GM19452 (cell line): Measurements from ENCODE around the gene ACAT2.
"Not testable (repeated sequence)": the region's sequence is repeated elsewhere in the genome, so short reads cannot be mapped to it uniquely, and the experiment has no call there.

Experiments
- ATAC-seq: cut with Tn5 transposase; IDR thresholded peaks from one replicate; pipeline ENCODE4 v1.9.1; 2021; ENCODE audit not compliant: unreplicated experiment

The ACAT2 gene

GRCh38 chr6:159807150-159807858 is 45.5 kb downstream of the ACAT2 start:
- ATAC-seq: no peak

- ATAC-seq: no peak
Measured at GRCh38 chr6:159808647-159809046, 46.8 kb downstream of the ACAT2 start.

- peak; percentile 73 for ATAC-seq
Measured at GRCh38 chr6:159809149-159809548, 47.3 kb downstream of the ACAT2 start.

DNA sequence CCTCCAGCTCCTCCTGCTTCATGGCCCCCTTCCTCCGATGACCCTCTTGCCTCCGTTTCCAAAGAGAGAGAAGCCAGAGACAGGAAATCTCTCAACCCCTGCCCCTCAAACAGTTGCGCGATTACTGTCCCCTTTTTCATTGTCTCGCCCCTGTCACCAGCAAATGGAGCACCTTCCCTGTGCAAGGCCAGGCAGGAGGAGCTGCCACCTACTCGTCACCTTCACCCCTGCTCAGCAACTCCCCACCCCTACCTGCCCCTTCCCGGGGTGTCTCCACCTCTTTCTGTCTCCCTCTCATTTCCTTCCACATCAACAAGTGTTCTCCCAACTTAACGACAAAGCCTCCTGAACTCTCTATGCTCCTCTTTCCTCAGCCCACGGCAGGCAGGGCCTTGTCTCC is 51.9 kb downstream of the ACAT2 start:
- ATAC-seq: no peak

- no peak for ATAC-seq
Measured at GRCh38 chr6:159815410-159815809, 53.6 kb downstream of the ACAT2 start.

- not testable (repeated sequence) for ATAC-seq
Measured at GRCh38 chr6:159816775-159817174, 54.9 kb downstream of the ACAT2 start.

DNA sequence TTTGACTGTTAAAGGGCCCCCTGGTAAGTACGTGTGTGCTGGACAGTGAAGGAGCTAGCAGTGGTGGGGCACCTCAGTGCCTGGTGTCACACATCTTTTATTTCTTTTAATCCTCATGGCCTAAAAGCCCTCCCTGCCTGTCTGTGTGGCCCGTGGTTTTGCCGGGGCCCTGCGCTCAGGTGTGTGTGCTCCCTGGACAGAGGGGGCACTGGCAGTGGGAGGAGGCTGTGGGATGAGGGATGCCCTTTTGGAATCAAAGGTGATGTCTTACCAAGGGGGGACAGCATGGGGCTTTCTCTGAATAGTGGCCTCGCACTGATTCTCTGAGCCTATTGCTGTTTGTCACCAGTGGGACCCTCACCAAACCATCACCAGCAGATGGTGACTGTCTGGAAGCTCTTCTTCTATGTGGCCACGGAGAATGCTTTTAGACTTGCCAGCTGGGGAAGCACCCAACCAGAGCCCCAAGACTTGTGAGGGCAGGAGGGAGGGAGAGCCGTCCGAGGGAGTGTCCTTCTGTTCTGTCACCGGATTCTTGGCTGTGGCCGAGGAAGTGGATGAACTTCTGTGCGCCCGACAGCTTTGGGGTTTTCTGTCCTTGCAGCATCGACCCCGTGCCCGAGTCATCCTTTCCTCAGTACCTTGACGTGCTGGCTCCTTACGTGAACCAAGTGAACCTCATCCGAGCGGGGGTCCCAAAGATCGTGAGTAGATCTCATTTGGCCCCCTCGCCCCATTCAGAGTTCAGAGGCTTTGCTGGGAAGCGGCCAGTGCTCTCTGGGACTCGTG is 56.3 kb downstream of the ACAT2 start:
- no peak for ATAC-seq

- ATAC-seq: no peak
Measured at GRCh38 chr6:159819098-159819497, 57.3 kb downstream of the ACAT2 start.

DNA sequence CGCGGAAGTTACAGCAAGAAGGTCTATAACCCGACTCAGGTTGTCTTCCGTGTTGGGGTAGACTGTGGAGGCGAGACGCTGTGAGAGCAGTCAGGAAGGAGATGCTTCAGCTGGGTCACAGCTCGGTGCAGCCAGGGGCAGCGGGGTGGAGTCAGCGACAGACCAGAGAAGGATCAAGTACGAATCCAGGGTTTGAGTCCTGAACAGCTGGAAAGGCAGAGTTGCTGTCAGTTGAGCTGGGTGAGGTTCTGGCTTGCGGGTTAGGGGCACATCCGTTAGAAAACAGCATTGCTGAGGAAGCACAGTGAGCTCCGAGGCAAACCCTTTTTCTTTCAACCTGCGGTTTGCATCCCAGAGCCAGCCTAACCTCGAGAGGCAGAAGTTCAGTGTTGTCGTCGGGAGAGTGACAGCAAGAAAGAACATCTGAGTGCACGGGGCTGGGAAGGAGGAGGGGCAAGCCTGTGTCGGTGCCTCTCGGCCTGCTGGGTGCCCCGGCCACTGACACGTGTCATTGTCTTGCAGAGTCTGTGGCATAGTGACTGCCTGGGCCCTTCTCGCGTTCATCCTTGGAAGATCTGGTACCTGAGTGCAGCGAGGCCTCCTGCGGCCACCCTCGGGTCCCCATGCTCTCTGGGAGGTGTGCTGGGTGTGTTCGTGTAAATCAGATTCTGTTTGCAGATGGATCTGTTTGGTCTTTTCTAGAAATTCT is 58.2 kb downstream of the ACAT2 start:
- no peak for ATAC-seq

- ATAC-seq: no peak
Measured at GRCh38 chr6:159821122-159821521, 59.3 kb downstream of the ACAT2 start.

DNA sequence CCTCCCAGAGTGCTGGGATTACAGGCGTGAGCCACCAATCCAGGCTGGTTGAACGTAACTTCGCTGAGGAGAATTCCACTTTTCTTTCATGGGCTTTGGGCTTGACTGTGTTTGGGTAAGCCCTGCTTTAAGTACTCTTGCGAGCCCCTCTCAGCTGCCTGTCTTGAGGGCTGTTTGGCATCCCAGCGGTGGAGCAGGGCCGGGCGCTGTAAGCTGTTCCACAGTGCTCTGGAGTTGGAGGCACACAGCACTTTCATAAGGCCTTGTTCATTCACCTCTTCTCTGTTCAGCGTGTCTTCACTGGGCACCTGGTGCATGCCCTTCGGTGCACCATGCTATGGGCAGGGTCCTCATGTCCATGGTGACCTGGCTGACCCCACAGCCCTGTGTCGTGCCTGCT is 59.9 kb downstream of the ACAT2 start:
- no peak for ATAC-seq

DNA sequence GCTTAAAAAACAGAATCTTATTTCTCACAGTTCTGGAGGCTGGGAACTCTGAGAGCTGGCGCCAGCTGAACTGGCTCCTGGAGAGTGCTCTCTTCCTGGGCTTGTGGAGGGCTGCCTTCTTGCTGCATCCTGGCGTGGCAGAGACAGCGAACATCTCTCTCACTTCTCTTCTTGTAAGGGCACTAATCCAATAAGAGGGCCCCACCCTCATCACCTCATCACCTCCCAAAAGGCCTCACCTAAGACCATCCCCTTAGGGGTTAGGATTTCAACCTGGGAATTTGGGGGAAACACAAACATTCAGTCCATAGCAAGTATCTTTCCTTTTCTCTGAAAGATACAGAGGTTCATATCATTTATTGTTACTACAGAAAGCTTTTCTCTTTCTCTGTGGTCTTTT is 62.1 kb downstream of the ACAT2 start:
- ATAC-seq: no peak

DNA sequence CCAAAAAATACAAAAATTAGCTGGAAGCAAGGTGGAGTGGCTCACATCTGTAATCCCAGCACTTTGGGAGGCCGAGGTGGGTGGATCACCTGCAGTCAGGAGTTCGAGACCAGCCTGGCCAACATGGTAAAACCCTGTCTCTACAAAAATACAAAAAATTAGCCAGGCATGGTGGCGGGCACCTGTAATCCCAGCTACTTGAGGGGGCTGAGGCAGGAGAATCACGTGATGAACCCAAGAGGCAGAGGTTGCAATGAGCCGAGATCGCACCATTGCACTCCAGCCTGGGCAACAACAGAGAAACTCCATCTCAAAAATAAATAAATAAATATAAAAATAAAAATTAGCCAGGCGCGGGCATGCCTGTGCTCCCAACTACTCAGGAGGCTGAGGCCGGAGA is 62.8 kb downstream of the ACAT2 start:
- not testable (repeated sequence) for ATAC-seq

GRCh38 chr6:159826004-159826403 is 64.2 kb downstream of the ACAT2 start:
- ATAC-seq: no peak

GRCh38 chr6:159826968-159827647 is 65.3 kb downstream of the ACAT2 start:
- no peak for ATAC-seq

- no peak for ATAC-seq
Measured at GRCh38 chr6:159828074-159828473, 66.2 kb downstream of the ACAT2 start.
